COLO668 (cell line): Measurements from ENCODE around the gene GDF9.

Experiments
- DNase-seq: peaks from one replicate; lab custom pipeline; 2025; ENCODE audit not compliant: unreplicated experiment; lab: John Stamatoyannopoulos, UW

GDF9 gene

GRCh38 chr5:132866342-132867045 lies at the start of gene GDF9, which contains the start of gene UQCRQ:
GDF9 (minus strand) TSS chr5:132866469; CDS start chr5:132864533, 1,936 bp downstream.
UQCRQ (plus strand) TSS chr5:132866642; CDS start chr5:132866882, 240 bp downstream.
- DNase-seq = peak; percentile 90

GRCh38 chr5:132915681-132916080 lies 49.4 kb upstream of the GDF9 start:
- DNase-seq = no peak

DNA sequence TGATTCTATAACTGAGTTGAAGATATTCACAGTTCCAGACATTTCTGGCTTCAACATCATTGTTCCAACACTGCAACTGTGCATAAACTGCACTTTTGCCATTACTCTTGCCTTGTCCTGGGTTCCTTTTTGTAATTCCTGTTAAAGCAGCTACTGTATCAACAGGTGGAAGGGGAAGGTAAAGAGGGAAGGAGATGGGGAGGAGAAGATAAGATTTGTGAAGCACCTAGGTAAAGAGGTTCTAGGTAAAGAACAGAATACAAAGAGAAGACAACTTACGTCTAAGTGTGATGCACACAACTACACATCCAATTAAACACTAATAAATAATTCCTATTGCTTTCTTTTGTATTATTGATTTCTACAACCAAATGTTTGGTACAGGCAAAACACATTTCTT lies 43.4 kb upstream of the GDF9 start:
- no peak for DNase-seq

- no peak for DNase-seq
Measured at GRCh38 chr5:132907161-132907560, 40.9 kb upstream of the GDF9 start.

GRCh38 chr5:132905938-132906337 lies 39.7 kb upstream of the GDF9 start:
- DNase-seq = no peak

GRCh38 chr5:132901730-132902129 lies 35.5 kb upstream of the GDF9 start:
- no peak for DNase-seq

- no peak for DNase-seq
Measured at GRCh38 chr5:132901036-132901435, 34.8 kb upstream of the GDF9 start.

DNA sequence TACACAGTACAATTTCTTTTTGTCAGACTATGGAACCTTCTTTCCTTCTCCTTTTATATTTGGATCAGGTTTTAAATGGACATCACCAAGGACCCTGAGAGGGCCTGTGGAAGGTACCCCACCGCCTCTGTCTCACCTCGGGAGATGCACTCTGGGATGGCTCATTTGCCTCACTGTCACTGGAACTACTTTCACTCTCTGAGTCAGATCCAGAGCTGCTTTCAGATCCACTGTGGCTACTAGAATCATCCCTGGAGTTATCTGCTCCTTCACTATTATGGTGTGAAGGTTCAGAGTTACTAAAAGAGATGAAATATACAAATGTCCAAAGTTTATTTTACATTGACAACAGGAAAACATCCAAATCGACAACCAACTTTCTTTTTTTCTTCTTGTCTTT lies 31.8 kb upstream of the GDF9 start:
- no peak for DNase-seq

DNA sequence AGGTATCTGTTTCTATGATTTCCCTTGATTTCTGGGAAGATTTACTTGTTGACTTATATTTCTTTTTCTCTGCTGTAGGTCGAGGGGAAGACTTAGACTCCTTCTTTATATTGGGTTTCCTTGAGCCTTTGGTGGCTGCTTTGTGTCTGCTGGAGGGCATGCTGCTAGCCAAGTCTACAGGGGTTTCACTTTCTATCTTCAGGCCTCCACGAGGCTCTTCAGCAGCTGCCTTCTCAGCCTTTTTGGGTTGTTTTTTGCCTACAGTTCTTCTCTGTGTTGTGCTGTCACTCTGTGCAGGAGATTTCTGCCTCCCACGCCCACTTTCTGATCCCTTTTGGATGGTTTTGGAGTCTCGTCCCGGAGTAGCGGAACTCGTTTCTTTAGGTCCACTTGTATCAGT lies 30.4 kb upstream of the GDF9 start:
- no peak for DNase-seq

GRCh38 chr5:132895719-132896305 lies 29.5 kb upstream of the GDF9 start:
- no peak for DNase-seq

DNA sequence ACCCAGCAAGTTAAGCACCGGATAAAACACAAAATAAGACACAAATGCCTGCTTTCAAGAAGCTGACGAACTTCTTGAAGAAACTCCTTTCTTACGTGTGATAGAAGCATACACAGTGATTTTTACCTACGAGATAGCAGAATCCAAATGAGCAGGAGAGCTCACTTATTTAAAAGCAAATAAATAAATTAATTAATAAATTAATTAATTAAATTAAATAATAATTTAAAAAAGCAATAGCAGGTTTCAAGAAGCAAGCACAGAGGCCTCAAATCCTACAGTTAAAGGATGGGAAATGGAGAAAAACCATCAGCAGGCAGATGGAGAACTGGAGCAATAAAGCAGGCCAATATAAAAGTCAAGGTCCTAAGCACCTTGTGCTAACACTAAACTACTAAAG lies 24.5 kb upstream of the GDF9 start:
- no peak for DNase-seq

DNA sequence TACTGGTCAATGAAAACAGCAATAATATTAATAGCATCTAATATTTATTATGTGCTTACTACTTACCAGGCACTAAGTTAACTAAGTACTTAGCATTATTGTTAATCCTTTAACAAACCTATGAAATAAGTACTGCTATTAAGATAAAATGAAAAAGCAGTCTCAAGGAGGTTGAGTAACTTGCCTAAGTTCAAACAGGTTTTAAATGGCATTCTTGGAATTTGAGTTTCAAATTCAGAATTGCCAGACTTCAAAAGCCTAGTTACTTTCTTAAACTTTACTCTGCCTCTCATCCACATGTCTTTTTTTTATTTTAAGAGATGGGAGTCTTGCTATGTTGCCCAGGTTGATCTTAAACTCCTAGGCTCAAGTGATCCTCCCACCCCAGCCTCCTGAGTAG lies 23.2 kb upstream of the GDF9 start:
- DNase-seq = no peak

- no peak for DNase-seq
Measured at GRCh38 chr5:132887283-132887682, 21.0 kb upstream of the GDF9 start.

- no peak for DNase-seq
Measured at GRCh38 chr5:132886064-132886823, 20.0 kb upstream of the GDF9 start.

DNA sequence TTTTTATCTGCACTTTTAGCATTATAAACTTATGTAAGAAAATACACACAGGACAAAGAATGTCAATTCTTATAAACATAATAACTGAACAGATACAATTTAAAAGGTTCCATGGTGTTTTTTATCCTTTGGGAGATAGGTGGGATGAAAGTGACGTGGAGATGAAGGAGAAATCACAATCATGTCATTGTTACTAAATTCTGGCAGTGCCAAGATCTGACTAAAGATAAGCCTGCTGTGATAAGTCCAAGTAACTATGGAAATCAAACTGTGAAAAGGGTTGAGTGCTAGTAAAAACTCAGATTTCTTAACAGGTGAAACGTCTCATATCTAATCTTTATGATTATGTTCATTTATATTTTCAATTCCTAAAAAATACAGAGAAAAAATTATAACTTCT lies 18.3 kb upstream of the GDF9 start:
- no peak for DNase-seq

GRCh38 chr5:132883261-132883834 lies 17.1 kb upstream of the GDF9 start:
- DNase-seq = peak; percentile 14

GRCh38 chr5:132877938-132878337 lies 11.7 kb upstream of the GDF9 start:
- no peak for DNase-seq

DNA sequence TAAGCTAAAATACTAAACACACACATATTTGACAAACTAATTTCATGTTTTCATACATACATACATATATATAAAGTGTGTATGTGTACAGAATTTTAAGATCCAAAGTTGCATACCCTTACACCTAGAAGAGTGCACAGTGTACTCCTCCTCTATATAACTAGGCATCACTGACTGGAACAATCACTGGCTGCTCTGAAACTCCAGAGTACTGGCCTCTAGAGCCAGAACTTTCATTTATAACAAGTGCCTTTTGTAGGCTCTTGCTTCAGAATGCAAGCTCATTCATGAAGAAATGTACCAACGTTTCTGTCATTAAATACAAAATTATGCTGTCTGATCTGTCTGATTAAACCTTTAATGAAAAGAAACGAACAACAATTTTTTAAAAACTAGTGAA lies 11.2 kb upstream of the GDF9 start:
- no peak for DNase-seq

- no peak for DNase-seq
Measured at GRCh38 chr5:132876020-132876759, 9.9 kb upstream of the GDF9 start.

GRCh38 chr5:132873930-132874271 lies 7.6 kb upstream of the GDF9 start:
- no peak for DNase-seq
